Breast epithelium (tissue), 4 donors: ENCODE data around the gene MAN1C1. TPM values are rescaled to one million over a fixed set of nuclear protein-coding genes. Genes with fewer than 3 reads are reported as not detected.

Experiments
- DNase-seq, 2 donors: peaks; one replicate each; pipeline ENCODE4 v3.0.0-alpha.2; 2019; ENCODE audit warnings: low spot score in 2 of 2
- H3K27ac ChIP-seq, 2 donors: fragments of 200-600 bp; sonication (generic) in 1 of 2; one replicate each; pipeline ENCODE4 v1.5.1; 2016 to 2019; ENCODE audit warnings: mild to moderate bottlenecking in 1 of 2
- H3K27me3 ChIP-seq, 2 donors: fragments of 200-600 bp; sonication (generic) in 1 of 2; one replicate each; pipeline versions ENCODE4 v1.5.1 to v1.6.0; 2017 to 2019; ENCODE audit warnings: control low read depth in 1 of 2, mild to moderate bottlenecking in 1 of 2
- H3K36me3 ChIP-seq: fragments of 200-600 bp; one replicate; pipeline ENCODE4 v1.5.1; 2019
- H3K4me1 ChIP-seq, 2 donors: fragments of 200-600 bp; sonication (generic); one replicate each; pipeline ENCODE4 v1.5.1; 2016 to 2019; ENCODE audit warnings: control low read depth in 1 of 2
- H3K4me3 ChIP-seq, 3 donors: fragments of 200-600 bp; sonication (generic); 1 replicate in 2 of 3; 2 replicates in 1 of 3; pipeline ENCODE4 v1.5.1; 2016 to 2019; ENCODE audit warnings: mild to moderate bottlenecking in 3 of 3, moderate library complexity in 2 of 3
- H3K9me3 ChIP-seq, 2 donors: fragments of 200-600 bp; sonication (generic) in 1 of 2; one replicate each; pipeline ENCODE4 v1.5.1; 2016 to 2019; ENCODE audit warnings: control low read depth in 1 of 2
- CTCF ChIP-seq, 3 donors: fragments of 450-650 bp; IDR thresholded peaks; one replicate each; pipeline ENCODE4 v1.5.1; 2016 to 2017; ENCODE audit warnings: antibody characterized with exemption in 3 of 3, mild to moderate bottlenecking in 3 of 3, moderate library complexity in 3 of 3
- POLR2A ChIP-seq: fragments of 450-650 bp; IDR thresholded peaks from one replicate; pipeline ENCODE4 v1.6.1; 2016; ENCODE audit warnings: antibody characterized with exemption, mild to moderate bottlenecking, moderate library complexity
- POLR2AphosphoS5 ChIP-seq, 3 donors: sonication (generic); formaldehyde crosslinking; IDR thresholded peaks; one replicate each; pipeline ENCODE4 v1.6.1; 2017; ENCODE audit warnings: antibody characterized with exemption in 3 of 3
- intact Hi-C: fragments of 100-400 bp; cut with DNase I; formaldehyde crosslinking; loops from one replicate; pipeline ENCODE4 v1.15.1; 2023; ENCODE audit warnings: low total_unique reads
- total RNA-seq, 3 donors: library from RNA; depleted of rRNA; stranded (reverse); fragments of >200 nt; gene quantifications; one replicate each; pipeline ENCODE4 v1.1.0, GENCODE V29; 2016

Gene MAN1C1
- total RNA-seq, 3 donors from 2014 or later = 6.7 to 13.8 (median 6.9) TPM

GRCh38 chr1:25774206-25774803, 157.7 kb downstream of the MAN1C1 start:
- H3K4me1 ChIP-seq = peaks cover 0 to 9% of the 10 kb centered on the region in 2 donors
- no peaks in the 10 kb centered on the region for H3K36me3 ChIP-seq
- TF ChIP-seq CTCF (IDR thresholded peaks at IDR 0.05) = no peak
- no peak for TF ChIP-seq POLR2A
- no peak for TF ChIP-seq POLR2AphosphoS5 (IDR thresholded peaks at IDR 0.05)
- no peak overlapping the region for H3K27ac ChIP-seq
- intact Hi-C loops = no loop called here
- H3K4me3 ChIP-seq = no peak overlapping the region
- no peaks in the 10 kb centered on the region for H3K9me3 ChIP-seq
- no peak for DNase-seq
- no peaks in the 10 kb centered on the region for H3K27me3 ChIP-seq

- Histone ChIP-seq H3K27ac (no peak overlapping the region), H3K4me1 (peaks cover 0 to 9% of the 10 kb centered on the region in 2 donors), H3K4me3 (no peak overlapping the region), H3K9me3 (no peaks in the 10 kb centered on the region), H3K36me3 (no peaks in the 10 kb centered on the region), H3K27me3 (no peaks in the 10 kb centered on the region)
- intact Hi-C loops = no loop called here
- DNase-seq = no peak
- TF ChIP-seq POLR2AphosphoS5 (IDR thresholded peaks at IDR 0.05) = no peak
- no peak for TF ChIP-seq CTCF (IDR thresholded peaks at IDR 0.05)
- TF ChIP-seq POLR2A = no peak
Observed at GRCh38 chr1:25774921-25775771, 158.6 kb downstream of the MAN1C1 start.

GRCh38 chr1:25779388-25779787, 162.8 kb downstream of the MAN1C1 start:
- peaks cover 3 to 8% of the 10 kb centered on the region in 2 donors for H3K4me1 ChIP-seq
- no peaks in the 10 kb centered on the region for H3K36me3 ChIP-seq
- DNase-seq = no peak
- no peak overlapping the region for H3K4me3 ChIP-seq
- TF ChIP-seq CTCF (IDR thresholded peaks at IDR 0.05) = no peak
- no peak for TF ChIP-seq POLR2AphosphoS5 (IDR thresholded peaks at IDR 0.05)
- TF ChIP-seq POLR2A = no peak
- no peaks in the 10 kb centered on the region for H3K27me3 ChIP-seq
- H3K9me3 ChIP-seq = no peaks in the 10 kb centered on the region
- no peak overlapping the region for H3K27ac ChIP-seq
- intact Hi-C loops = no loop called here

- peaks cover 3% of the 10 kb centered on the region in 2 donors for H3K4me1 ChIP-seq
- no peak overlapping the region for H3K27ac ChIP-seq
- H3K9me3 ChIP-seq = no peaks in the 10 kb centered on the region
- intact Hi-C loops = no loop called here
- TF ChIP-seq POLR2AphosphoS5 (IDR thresholded peaks at IDR 0.05) (no peak), POLR2A (no peak), CTCF (IDR thresholded peaks at IDR 0.05) (no peak)
- no peak for DNase-seq
- H3K4me3 ChIP-seq = no peak overlapping the region
- no peaks in the 10 kb centered on the region for H3K27me3 ChIP-seq
- no peaks in the 10 kb centered on the region for H3K36me3 ChIP-seq
Observed at GRCh38 chr1:25779894-25780293, 163.3 kb downstream of the MAN1C1 start.
